GM20000 (cell line): ENCODE data around the gene RAET1G.
"Not testable (repeated sequence)": the region's sequence is repeated elsewhere in the genome, so short reads cannot be mapped to it uniquely, and the experiment has no call there.

ENCODE experiments used
- DNase-seq: peaks from one replicate; pipeline ENCODE4 v3.0.0; 2012; ENCODE audit warnings: low spot score
- TF ChIP-seq, protein P1 (sequence below): IDR thresholded peaks from 2 replicates; pipeline ENCODE4 v1.5.1; 2012; ENCODE audit warnings: mild to moderate bottlenecking, control low read depth; ENCODE audit errors: extremely low read depth, missing control alignments

Gene RAET1G

DNA sequence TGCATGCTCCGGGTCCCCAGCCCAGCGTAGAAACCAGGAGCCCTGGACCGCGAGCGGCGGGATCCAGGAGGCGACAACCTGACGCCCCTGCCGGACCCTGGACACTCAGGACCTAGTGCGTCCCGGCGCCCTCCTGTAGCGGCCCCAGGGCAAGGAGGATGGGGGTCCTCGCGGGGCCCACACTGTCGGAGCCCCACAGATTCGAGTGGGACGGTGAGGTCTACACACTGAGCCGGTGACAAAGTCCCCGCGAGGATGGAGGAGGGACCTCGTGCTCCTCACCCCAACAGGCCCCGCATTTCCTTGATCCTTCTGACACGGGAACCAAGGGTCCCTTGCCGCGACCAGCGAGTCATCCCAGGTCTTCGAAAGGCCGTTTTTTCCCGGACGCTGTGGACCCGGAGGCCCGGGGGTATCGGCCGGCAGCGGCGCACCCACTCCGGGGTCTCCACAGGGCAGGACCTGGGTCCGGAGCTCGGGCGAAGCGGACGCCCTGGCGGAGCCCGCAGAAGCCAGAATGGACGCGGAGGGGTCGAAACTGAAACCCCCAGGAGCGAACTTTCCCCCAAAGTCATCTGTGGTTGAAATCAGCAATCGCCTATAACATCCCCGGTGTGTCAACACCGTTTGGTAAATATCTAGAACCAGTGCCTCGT lies 31.5 kb upstream of the RAET1G start:
- not testable (repeated sequence) for DNase-seq

- DNase-seq, result not testable (repeated sequence)
Measured at GRCh38 chr6:149953934-149954327, 31.0 kb upstream of the RAET1G start.

GRCh38 chr6:149953390-149953789 lies 30.5 kb upstream of the RAET1G start:
- DNase-seq, result not testable (repeated sequence)

DNA sequence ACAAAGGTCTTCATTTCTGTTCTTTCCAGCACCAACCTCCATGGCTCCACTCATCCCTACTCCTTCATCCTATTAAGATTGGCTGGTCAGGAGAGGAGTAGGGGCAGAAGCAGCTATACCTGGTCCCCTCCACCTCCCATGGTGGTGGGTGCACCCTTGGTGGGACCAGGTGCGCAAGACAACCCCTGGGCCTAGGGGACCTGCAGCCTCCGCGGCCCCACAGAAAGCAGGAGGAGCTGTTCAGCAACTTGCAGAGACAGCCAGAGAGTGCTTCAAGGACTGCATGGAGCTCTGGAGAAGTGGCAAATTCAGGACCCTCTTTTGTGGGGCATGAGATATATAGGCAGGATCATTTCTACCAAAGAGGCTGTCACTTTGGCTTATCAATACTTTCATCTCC lies 28.7 kb upstream of the RAET1G start:
- TF ChIP-seq, protein P1, sequence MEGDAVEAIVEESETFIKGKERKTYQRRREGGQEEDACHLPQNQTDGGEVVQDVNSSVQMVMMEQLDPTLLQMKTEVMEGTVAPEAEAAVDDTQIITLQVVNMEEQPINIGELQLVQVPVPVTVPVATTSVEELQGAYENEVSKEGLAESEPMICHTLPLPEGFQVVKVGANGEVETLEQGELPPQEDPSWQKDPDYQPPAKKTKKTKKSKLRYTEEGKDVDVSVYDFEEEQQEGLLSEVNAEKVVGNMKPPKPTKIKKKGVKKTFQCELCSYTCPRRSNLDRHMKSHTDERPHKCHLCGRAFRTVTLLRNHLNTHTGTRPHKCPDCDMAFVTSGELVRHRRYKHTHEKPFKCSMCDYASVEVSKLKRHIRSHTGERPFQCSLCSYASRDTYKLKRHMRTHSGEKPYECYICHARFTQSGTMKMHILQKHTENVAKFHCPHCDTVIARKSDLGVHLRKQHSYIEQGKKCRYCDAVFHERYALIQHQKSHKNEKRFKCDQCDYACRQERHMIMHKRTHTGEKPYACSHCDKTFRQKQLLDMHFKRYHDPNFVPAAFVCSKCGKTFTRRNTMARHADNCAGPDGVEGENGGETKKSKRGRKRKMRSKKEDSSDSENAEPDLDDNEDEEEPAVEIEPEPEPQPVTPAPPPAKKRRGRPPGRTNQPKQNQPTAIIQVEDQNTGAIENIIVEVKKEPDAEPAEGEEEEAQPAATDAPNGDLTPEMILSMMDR, result no peak
- DNase-seq, result no peak

- DNase-seq, result no peak
- TF ChIP-seq, protein P1, result no peak
Measured at GRCh38 chr6:149951096-149951495, 28.2 kb upstream of the RAET1G start.

DNA sequence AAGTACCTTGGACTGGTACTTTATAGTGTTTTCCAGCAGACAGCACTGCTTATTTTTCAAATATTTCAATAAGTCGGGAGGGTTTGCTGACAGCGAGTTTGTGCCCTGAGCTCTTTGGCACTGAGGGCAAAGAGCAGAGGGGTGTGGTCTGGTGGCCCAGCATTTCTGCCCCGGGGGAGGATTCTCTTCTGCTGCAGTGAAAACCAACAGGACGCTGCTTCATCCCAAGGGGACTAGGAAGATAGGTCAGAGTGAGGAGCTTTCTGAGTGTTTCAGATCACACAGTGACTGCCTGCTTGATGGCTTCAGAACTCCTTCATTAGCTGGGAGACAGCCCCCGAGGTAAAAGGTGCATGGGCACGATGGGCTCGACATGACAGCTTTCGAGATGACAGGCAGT lies 27.5 kb upstream of the RAET1G start:
- TF ChIP-seq, protein P1, result no peak
- no peak for DNase-seq

DNA sequence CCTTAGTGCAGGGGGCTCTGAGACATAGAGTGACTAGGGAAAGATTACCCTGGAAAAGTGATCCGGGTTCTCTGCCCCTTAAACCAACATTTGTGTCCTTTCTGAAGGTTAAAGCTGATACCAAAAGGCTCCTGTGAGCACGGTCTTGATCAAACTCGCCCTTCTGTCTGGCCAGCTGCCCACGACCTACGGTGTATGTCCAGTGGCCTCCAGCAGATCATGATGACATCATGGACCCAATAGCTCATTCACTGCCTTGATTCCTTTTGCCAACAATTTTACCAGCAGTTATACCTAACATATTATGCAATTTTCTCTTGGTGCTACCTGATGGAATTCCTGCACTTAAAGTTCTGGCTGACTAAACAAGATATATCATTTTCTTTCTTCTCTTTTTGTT lies 25.7 kb upstream of the RAET1G start:
- TF ChIP-seq, protein P1, result no peak

DNA sequence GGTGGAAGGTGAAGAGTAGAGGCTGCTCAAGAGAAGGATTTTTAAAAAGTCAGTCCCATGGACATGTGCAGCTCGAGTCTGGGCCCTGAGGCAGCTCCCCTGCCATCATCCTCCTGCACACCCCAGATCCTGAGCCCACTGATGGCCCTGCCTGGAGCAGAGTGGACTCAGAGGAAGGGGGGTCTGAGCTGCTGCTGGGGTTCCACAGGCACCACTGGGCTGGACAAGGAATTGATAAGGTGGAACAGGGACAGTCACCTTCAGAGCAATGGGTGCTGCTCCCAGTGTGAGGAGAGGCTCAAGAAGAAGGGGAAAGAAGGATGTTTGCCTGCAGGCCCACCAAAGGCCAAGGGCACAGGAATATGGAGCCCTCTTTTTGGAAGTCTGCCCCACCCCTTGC lies 25.1 kb upstream of the RAET1G start:
- TF ChIP-seq, protein P1, result no peak
- no peak for DNase-seq

More for the DNA sequence above, 25.7 kb upstream of the RAET1G start:
- DNase-seq, result no peak

GRCh38 chr6:149947533-149947932 lies 24.6 kb upstream of the RAET1G start:
- not testable (repeated sequence) for DNase-seq

- DNase-seq, result not testable (repeated sequence)
Measured at GRCh38 chr6:149946631-149947030, 23.7 kb upstream of the RAET1G start.

DNA sequence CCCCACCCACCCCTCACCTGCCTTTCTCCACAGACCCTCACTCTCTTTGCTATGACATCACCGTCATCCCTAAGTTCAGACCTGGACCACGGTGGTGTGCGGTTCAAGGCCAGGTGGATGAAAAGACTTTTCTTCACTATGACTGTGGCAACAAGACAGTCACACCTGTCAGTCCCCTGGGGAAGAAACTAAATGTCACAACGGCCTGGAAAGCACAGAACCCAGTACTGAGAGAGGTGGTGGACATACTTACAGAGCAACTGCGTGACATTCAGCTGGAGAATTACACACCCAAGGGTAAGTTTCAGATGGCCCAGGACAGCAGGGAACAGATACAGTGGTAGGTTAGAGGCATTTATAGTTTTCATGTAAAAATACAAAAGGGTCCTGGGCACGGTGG lies 22.4 kb upstream of the RAET1G start:
- DNase-seq, result not testable (repeated sequence)

GRCh38 chr6:149943321-149943720 lies 20.4 kb upstream of the RAET1G start:
- DNase-seq, result not testable (repeated sequence)
